NCI-H1694 treated with DMSO at 0.1 percent for 48 hours (cell line): ENCODE results near the gene GATB.

ENCODE experiments used
- DNase-seq: peaks from one replicate; lab custom pipeline; 2025; lab: John Stamatoyannopoulos, UW

The GATB gene

GRCh38 chr4:151673908-151674520 is 86.8 kb downstream of the GATB start:
- DNase-seq, result no peak

GRCh38 chr4:151672996-151673395 is 87.8 kb downstream of the GATB start:
- DNase-seq, result no peak

- DNase-seq, result no peak
These were observed 89.2 kb downstream of the GATB start for GRCh38 chr4:151671541-151672059.

GRCh38 chr4:151670843-151671242 is 90.0 kb downstream of the GATB start:
- no peak for DNase-seq

- DNase-seq, result no peak
These were observed 90.8 kb downstream of the GATB start for GRCh38 chr4:151669990-151670389.

GRCh38 chr4:151668689-151669402 is 92.0 kb downstream of the GATB start:
- no peak for DNase-seq

- DNase-seq, result no peak
These were observed 93.1 kb downstream of the GATB start for GRCh38 chr4:151667666-151668065.

- no peak for DNase-seq
These were observed 93.8 kb downstream of the GATB start for GRCh38 chr4:151667048-151667447.

- DNase-seq, result no peak
These were observed 94.3 kb downstream of the GATB start for GRCh38 chr4:151666501-151666900.

GRCh38 chr4:151665785-151666127 is 95.1 kb downstream of the GATB start:
- DNase-seq, result no peak

- DNase-seq, result no peak
These were observed 95.6 kb downstream of the GATB start for GRCh38 chr4:151665022-151665784.

- no peak for DNase-seq
These were observed 96.5 kb downstream of the GATB start for GRCh38 chr4:151664289-151664688.

GRCh38 chr4:151663109-151663508 is 97.7 kb downstream of the GATB start:
- no peak for DNase-seq

- no peak for DNase-seq
These were observed 98.9 kb downstream of the GATB start for GRCh38 chr4:151661873-151662272.

GRCh38 chr4:151660676-151661075 is 100.1 kb downstream of the GATB start:
- no peak for DNase-seq

- DNase-seq, result no peak
These were observed 101.0 kb downstream of the GATB start for GRCh38 chr4:151659601-151660364.

- DNase-seq, result no peak
These were observed 101.7 kb downstream of the GATB start for GRCh38 chr4:151658959-151659600.

- no peak for DNase-seq
These were observed 102.9 kb downstream of the GATB start for GRCh38 chr4:151657896-151658295.

GRCh38 chr4:151656058-151656457 is 104.7 kb downstream of the GATB start:
- no peak for DNase-seq

- no peak for DNase-seq
These were observed 107.3 kb downstream of the GATB start for GRCh38 chr4:151653548-151653918.

- no peak for DNase-seq
These were observed 107.8 kb downstream of the GATB start for GRCh38 chr4:151652841-151653547.
